MM.1S (cell line): ENCODE results near the gene HTRA3.
A peak's percentile ranks its signal among the peaks of the same experiment; 100 is the strongest.

Experiments used
- DNase-seq: peaks from one replicate; pipeline ENCODE4 v3.0.0-alpha.2; 2015
- H2AFZ ChIP-seq: fragments of 300-600 bp; sonication (generic); 2 replicates; pipeline ENCODE4 v1.6.0; 2016; ENCODE audit warnings: antibody characterized with exemption, low read length
- H3F3A ChIP-seq: fragments of 300-600 bp; sonication (generic); 2 replicates; pipeline ENCODE4 v1.6.1; 2016; ENCODE audit warnings: mild to moderate bottlenecking, antibody characterized with exemption, low read length, moderate library complexity, mixed read lengths; ENCODE audit not compliant: insufficient read depth
- H3K27ac ChIP-seq: fragments of 300-600 bp; sonication (generic); 2 replicates; pipeline ENCODE4 v1.5.1; 2016; ENCODE audit warnings: mild to moderate bottlenecking, low read length
- H3K27me3 ChIP-seq: fragments of 300-600 bp; sonication (generic); replicated peaks from 2 replicates; pipeline ENCODE4 v1.6.0; 2016; ENCODE audit warnings: low read length; ENCODE audit not compliant: insufficient read depth
- H3K36me3 ChIP-seq: fragments of 300-600 bp; sonication (generic); replicated peaks from 2 replicates; pipeline ENCODE4 v1.6.1; 2016; ENCODE audit warnings: mild to moderate bottlenecking, low read length, mixed read lengths; ENCODE audit not compliant: insufficient read depth
- H3K4me1 ChIP-seq: fragments of 300-600 bp; sonication (generic); 2 replicates; pipeline ENCODE4 v1.6.1; 2016; ENCODE audit warnings: low read length, mixed read lengths
- H3K4me2 ChIP-seq: fragments of 300-600 bp; sonication (generic); 2 replicates; pipeline ENCODE4 v1.6.0; 2016; ENCODE audit warnings: low read depth, low read length
- H3K4me3 ChIP-seq: fragments of 300-600 bp; sonication (generic); 2 replicates; pipeline ENCODE4 v1.5.1; 2016; ENCODE audit warnings: low read length, mixed read lengths
- H3K79me2 ChIP-seq: fragments of 300-600 bp; sonication (generic); 2 replicates; pipeline ENCODE4 v1.6.1; 2016; ENCODE audit warnings: mixed run types, low read length, mixed read lengths
- H3K9ac ChIP-seq: fragments of 300-600 bp; sonication (generic); 2 replicates; pipeline ENCODE4 v1.6.1; 2016; ENCODE audit warnings: low read length, mixed read lengths
- H3K9me2 ChIP-seq: fragments of 300-600 bp; sonication (generic); replicated peaks from 2 replicates; pipeline ENCODE4 v1.6.1; 2016; ENCODE audit warnings: mild to moderate bottlenecking, low read length, mixed read lengths; ENCODE audit not compliant: insufficient read depth
- H3K9me3 ChIP-seq: fragments of 300-600 bp; sonication (generic); replicated peaks from 2 replicates; pipeline ENCODE4 v1.6.1; 2016; ENCODE audit warnings: mild to moderate bottlenecking, low read length, mixed read lengths; ENCODE audit not compliant: insufficient read depth
- H4K20me1 ChIP-seq: fragments of 300-600 bp; sonication (generic); 2 replicates; pipeline ENCODE4 v1.6.1; 2016; ENCODE audit warnings: mild to moderate bottlenecking, low read length, moderate library complexity, mixed read lengths; ENCODE audit not compliant: insufficient read depth
- CTCF ChIP-seq: fragments of 300-600 bp; sonication (generic); IDR thresholded peaks from 2 replicates; pipeline ENCODE4 v1.5.1; 2016; ENCODE audit warnings: antibody characterized with exemption, low read length, mixed read lengths
- EZH2 ChIP-seq: fragments of 300-600 bp; sonication (generic); optimal IDR thresholded peaks from 2 replicates; pipeline ENCODE3; 2017; ENCODE audit warnings: low read depth, mild to moderate bottlenecking, antibody characterized with exemption, low read length, mixed read lengths
- EZH2phosphoT487 ChIP-seq: fragments of 300-600 bp; sonication (generic); IDR thresholded peaks from 2 replicates; pipeline ENCODE4 v1.6.1; 2018; ENCODE audit warnings: antibody characterized with exemption, low read length

The HTRA3 gene

GRCh38 chr4:8238515-8239053 is 31.0 kb upstream of the HTRA3 start:
- Histone ChIP-seq H3K27me3 (peaks cover 6% of the 10 kb centered on the region; the same call in 1 of the 2 replicates), H3K27ac (no peak overlapping the region), H3K4me1 (peaks cover 38% of the 10 kb centered on the region), H3K4me2 (peak overlapping the region; percentile 35; the same call in 1 of the 2 replicates), H3K9ac (no peak overlapping the region), H3F3A (peaks cover 4% of the 10 kb centered on the region; the same call in 1 of the 2 replicates), H3K4me3 (no peak overlapping the region), H3K9me2 (no peaks in the 10 kb centered on the region), H3K9me3 (no peaks in the 10 kb centered on the region), H3K36me3 (no peaks in the 10 kb centered on the region), H4K20me1 (no peaks in the 10 kb centered on the region), H3K79me2 (no peaks in the 10 kb centered on the region), H2AFZ (no peak overlapping the region)
- TF ChIP-seq CTCF (peak; percentile 38), EZH2phosphoT487 (no peak)
- no peak for DNase-seq

GRCh38 chr4:8239226-8239625 is 30.3 kb upstream of the HTRA3 start:
- Histone ChIP-seq H3K9me3 (no peaks in the 10 kb centered on the region), H3K27me3 (peaks cover 12% of the 10 kb centered on the region), H3K4me2 (no peak overlapping the region), H3K9ac (no peak overlapping the region), H3F3A (peaks cover 4% of the 10 kb centered on the region; the same call in 1 of the 2 replicates), H3K4me3 (no peak overlapping the region), H3K79me2 (no peaks in the 10 kb centered on the region), H3K4me1 (peaks cover 37% of the 10 kb centered on the region), H3K36me3 (no peaks in the 10 kb centered on the region), H3K9me2 (no peaks in the 10 kb centered on the region), H4K20me1 (no peaks in the 10 kb centered on the region), H2AFZ (no peak overlapping the region), H3K27ac (no peak overlapping the region)
- DNase-seq: no peak
- TF ChIP-seq EZH2 (no peak), EZH2phosphoT487 (no peak), CTCF (no peak)

- Histone ChIP-seq H3K27me3 (peaks cover 17% of the 10 kb centered on the region), H3K4me1 (peaks cover 33% of the 10 kb centered on the region), H2AFZ (no peak overlapping the region), H3K9ac (no peak overlapping the region), H3K9me2 (no peaks in the 10 kb centered on the region), H3K4me3 (no peak overlapping the region), H3K79me2 (no peaks in the 10 kb centered on the region), H3K36me3 (no peaks in the 10 kb centered on the region), H3K4me2 (no peak overlapping the region), H3K9me3 (no peaks in the 10 kb centered on the region), H3K27ac (no peak overlapping the region), H4K20me1 (no peaks in the 10 kb centered on the region), H3F3A (peaks cover 2% of the 10 kb centered on the region; the same call in 1 of the 2 replicates)
- DNase-seq: no peak
- TF ChIP-seq EZH2 (no peak), CTCF (no peak), EZH2phosphoT487 (no peak)
These were observed 29.9 kb upstream of the HTRA3 start for GRCh38 chr4:8239661-8240060.
